ENCODE data around the gene ORMDL1. TPM values are rescaled to one million over a fixed set of nuclear protein-coding genes. Genes with fewer than 3 reads are reported as not detected.

The ORMDL1 gene
- total and polyA plus RNA-seq, 2 experiments from 2014 or later, result 77.6 to 92.6 TPM

DNA sequence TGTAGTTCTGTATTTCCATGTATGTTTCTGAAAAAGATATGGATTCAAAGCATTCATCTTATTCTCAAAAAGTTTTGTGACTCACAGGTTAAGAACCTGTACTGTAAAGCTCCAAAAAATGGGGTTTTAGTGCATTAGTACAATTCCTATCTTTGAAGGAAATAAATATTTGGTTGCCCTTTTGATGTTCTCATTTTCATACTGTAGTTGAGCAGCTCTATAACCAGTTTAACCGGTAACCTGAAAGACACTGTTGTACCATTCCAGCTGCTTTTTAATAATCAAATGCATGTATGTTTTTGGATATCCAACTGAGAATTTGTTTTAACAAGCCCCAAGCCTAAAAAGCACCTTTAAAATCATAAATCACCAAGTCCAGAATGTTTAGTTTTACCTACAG is 11.9 kb downstream of the ORMDL1 start:
- Histone ChIP-seq H3K79me2 (no peaks in the 10 kb centered on the region), H2AFZ (no peak overlapping the region), H3K4me3 (no peak overlapping the region), H3K27ac (no peak overlapping the region), H4K20me1 (ENCODE audit: insufficient read depth, poor library complexity, severe bottlenecking) (no peaks in the 10 kb centered on the region), H3K27me3 (no peaks in the 10 kb centered on the region), H3K9me2 (replicated peaks; ENCODE audit: insufficient read depth) (no peaks in the 10 kb centered on the region), H3K9me3 (ENCODE audit: low read depth) (no peaks in the 10 kb centered on the region), H3K4me1 (ENCODE audit: insufficient read depth) (no peaks in the 10 kb centered on the region), H3K36me3 (replicated peaks; ENCODE audit: insufficient read depth, low read depth) (peaks cover 3% of the 10 kb centered on the region), H3K4me2 (no peak overlapping the region)
- WGBS (ENCODE audit: low lambda C conversion rate, missing lambda C conversion rate), result 91% methylated on average over 1 of the region's 1 CpG
- DNase-seq (ENCODE audit: low spot score), result no peak
- TF ChIP-seq, protein P1, sequence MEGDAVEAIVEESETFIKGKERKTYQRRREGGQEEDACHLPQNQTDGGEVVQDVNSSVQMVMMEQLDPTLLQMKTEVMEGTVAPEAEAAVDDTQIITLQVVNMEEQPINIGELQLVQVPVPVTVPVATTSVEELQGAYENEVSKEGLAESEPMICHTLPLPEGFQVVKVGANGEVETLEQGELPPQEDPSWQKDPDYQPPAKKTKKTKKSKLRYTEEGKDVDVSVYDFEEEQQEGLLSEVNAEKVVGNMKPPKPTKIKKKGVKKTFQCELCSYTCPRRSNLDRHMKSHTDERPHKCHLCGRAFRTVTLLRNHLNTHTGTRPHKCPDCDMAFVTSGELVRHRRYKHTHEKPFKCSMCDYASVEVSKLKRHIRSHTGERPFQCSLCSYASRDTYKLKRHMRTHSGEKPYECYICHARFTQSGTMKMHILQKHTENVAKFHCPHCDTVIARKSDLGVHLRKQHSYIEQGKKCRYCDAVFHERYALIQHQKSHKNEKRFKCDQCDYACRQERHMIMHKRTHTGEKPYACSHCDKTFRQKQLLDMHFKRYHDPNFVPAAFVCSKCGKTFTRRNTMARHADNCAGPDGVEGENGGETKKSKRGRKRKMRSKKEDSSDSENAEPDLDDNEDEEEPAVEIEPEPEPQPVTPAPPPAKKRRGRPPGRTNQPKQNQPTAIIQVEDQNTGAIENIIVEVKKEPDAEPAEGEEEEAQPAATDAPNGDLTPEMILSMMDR (IDR thresholded peaks at IDR 0.05; ENCODE audit: poor library complexity), result no peak
- TF ChIP-seq EZH2 (IDR thresholded peaks at IDR 0.05; ENCODE audit: borderline replicate concordance), result no peak
- TF ChIP-seq EZH2phosphoT487 (IDR thresholded peaks at IDR 0.05; ENCODE audit: low read depth, severe bottlenecking, unreplicated experiment), result no peak

DNA sequence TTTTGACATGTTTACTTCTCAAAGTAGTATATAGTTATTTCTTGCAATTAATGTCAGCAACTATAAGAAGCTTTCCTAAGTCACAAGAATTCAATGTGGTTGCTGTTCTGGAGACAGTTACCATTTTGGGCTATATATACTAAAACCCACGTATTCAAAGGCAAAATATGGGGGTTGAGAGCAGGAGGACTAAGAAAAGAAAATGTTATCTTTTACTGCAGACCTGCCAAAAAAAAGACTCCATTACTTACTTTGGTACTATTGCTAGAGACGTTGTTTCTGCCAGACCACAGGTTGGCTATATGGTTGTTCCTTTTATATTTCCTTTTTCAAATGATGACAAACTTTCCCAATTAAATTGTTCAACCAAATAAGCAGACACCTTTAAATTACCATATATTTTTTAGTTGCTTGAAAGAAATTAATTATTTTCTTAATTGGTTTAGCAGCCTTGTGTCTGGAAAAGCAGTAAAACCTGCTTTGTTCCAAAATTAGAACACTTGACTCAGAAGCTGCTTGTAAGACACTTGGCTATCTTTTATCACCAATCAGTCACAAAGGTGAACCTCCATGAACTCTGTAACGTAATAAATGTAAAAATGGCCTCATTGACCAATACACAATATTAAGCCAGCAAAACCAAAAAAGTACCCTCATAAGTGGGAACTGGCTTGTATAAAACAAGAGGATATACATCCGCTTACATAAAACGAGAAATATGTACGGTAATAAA is 13.4 kb downstream of the ORMDL1 start:
- Histone ChIP-seq H4K20me1 (ENCODE audit: insufficient read depth, poor library complexity, severe bottlenecking) (no peaks in the 10 kb centered on the region), H3K4me1 (ENCODE audit: insufficient read depth) (no peaks in the 10 kb centered on the region), H3K79me2 (no peaks in the 10 kb centered on the region), H3K9me3 (ENCODE audit: low read depth) (no peaks in the 10 kb centered on the region), H3K36me3 (replicated peaks; ENCODE audit: insufficient read depth, low read depth) (peaks cover 3% of the 10 kb centered on the region), H3K4me3 (no peak overlapping the region), H3K27me3 (no peaks in the 10 kb centered on the region), H2AFZ (no peak overlapping the region), H3K4me2 (no peak overlapping the region), H3K27ac (no peak overlapping the region), H3K9me2 (replicated peaks; ENCODE audit: insufficient read depth) (no peaks in the 10 kb centered on the region)
- TF ChIP-seq EZH2phosphoT487 (IDR thresholded peaks at IDR 0.05; ENCODE audit: low read depth, severe bottlenecking, unreplicated experiment), result no peak
- TF ChIP-seq, protein P1 (IDR thresholded peaks at IDR 0.05; ENCODE audit: poor library complexity), result no peak
- no peak for TF ChIP-seq EZH2 (IDR thresholded peaks at IDR 0.05; ENCODE audit: borderline replicate concordance)
- 77% methylated on average over 6 of the region's 6 CpGs for WGBS (ENCODE audit: low lambda C conversion rate, missing lambda C conversion rate)
- DNase-seq (ENCODE audit: low spot score), result no peak

DNA sequence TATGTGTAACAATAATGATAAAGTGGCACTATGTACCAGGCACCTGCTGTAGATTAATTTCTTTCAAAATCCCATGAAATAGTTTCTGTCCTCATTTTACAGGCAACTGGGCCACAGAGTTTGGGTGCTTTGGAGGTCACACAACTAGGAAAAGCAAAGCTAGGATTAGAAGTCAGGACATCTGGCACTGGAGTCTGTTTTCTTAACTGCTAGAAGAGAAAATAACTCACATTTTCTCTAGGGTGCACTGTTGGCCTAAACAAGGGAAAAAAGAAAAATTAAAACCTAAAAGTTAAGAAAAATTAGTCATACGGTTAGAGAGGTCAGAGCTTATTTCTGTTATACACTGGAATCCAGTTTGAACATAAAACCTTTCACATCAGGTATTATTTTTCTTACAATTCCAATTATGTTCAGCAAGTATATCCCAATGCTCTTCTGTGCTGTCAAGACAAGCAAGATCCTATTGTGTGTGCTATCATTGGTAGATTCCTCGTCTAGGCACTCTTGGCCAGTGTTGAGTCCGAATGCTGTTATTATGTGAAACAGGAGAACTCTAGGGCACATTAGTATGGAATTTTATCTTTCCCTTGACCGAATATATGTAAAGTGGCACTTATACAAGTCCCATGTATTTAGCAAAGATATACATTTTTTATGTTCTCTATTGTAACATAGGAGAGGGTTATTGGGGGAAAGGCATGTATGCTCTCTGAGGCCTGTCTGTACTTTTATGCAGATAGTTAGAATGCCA is 20.1 kb downstream of the ORMDL1 start:
- peak overlapping the region; percentile 99 for H2AFZ ChIP-seq
- DNase-seq (ENCODE audit: low spot score), result peak; percentile 8
- no peaks in the 10 kb centered on the region for H4K20me1 ChIP-seq (ENCODE audit: insufficient read depth, poor library complexity, severe bottlenecking)

More for the DNA sequence above, 20.1 kb downstream of the ORMDL1 start:
- Histone ChIP-seq H3K36me3 (replicated peaks; ENCODE audit: insufficient read depth, low read depth) (no peaks in the 10 kb centered on the region), H3K4me2 (peak overlapping the region; percentile 81), H3K79me2 (peaks cover 5% of the 10 kb centered on the region), H3K27ac (no peak overlapping the region), H3K4me3 (no peak overlapping the region), H3K9me2 (replicated peaks; ENCODE audit: insufficient read depth) (no peaks in the 10 kb centered on the region), H3K27me3 (no peaks in the 10 kb centered on the region), H3K4me1 (ENCODE audit: insufficient read depth) (peaks cover 7% of the 10 kb centered on the region), H3K9me3 (ENCODE audit: low read depth) (no peaks in the 10 kb centered on the region)
- TF ChIP-seq EZH2phosphoT487 (IDR thresholded peaks at IDR 0.05; ENCODE audit: low read depth, severe bottlenecking, unreplicated experiment) (no peak), EZH2 (IDR thresholded peaks at IDR 0.05; ENCODE audit: borderline replicate concordance) (no peak)
- TF ChIP-seq, protein P1 (IDR thresholded peaks at IDR 0.05; ENCODE audit: poor library complexity), result no peak
- WGBS (ENCODE audit: low lambda C conversion rate, missing lambda C conversion rate), result 93% methylated on average over 4 of the region's 4 CpGs
